GM11168 (cell line): ENCODE data around the gene BTBD16.

Experiments used
- in situ Hi-C: fragments of 300-500 bp; cut with MboI; formaldehyde crosslinking; loops from one replicate; pipeline ENCODE4 v1.12.0; 2022; ENCODE audit warnings: low sequenced_read_pairs; ENCODE audit not compliant: unreplicated experiment

The BTBD16 gene

GRCh38 chr10:122271076-122271475 lies at the start of gene BTBD16:
BTBD16 (plus strand) TSS chr10:122271296; CDS start chr10:122275082, 3,786 bp downstream.
- in situ Hi-C loops, result no loop called here

- in situ Hi-C loops, result no loop called here
Observed at GRCh38 chr10:122221958-122222357, 49.1 kb upstream of the BTBD16 start.

- in situ Hi-C loops, result no loop called here
Observed at GRCh38 chr10:122222638-122223037, 48.5 kb upstream of the BTBD16 start.

GRCh38 chr10:122224159-122224558 lies 46.9 kb upstream of the BTBD16 start:
- in situ Hi-C loops, result no loop called here

GRCh38 chr10:122225330-122225729 lies 45.8 kb upstream of the BTBD16 start:
- in situ Hi-C loops, result no loop called here

GRCh38 chr10:122227754-122228153 lies 43.3 kb upstream of the BTBD16 start:
- in situ Hi-C loops, result no loop called here

- in situ Hi-C loops, result no loop called here
Observed at GRCh38 chr10:122229666-122230065, 41.4 kb upstream of the BTBD16 start.

- in situ Hi-C loops, result no loop called here
Observed at GRCh38 chr10:122230222-122230621, 40.9 kb upstream of the BTBD16 start.

- in situ Hi-C loops, result no loop called here
Observed at GRCh38 chr10:122232769-122233168, 38.3 kb upstream of the BTBD16 start.

- in situ Hi-C loops, result no loop called here
Observed at GRCh38 chr10:122233857-122234348, 37.2 kb upstream of the BTBD16 start.

- in situ Hi-C loops, result no loop called here
Observed at GRCh38 chr10:122234416-122234815, 36.7 kb upstream of the BTBD16 start.

GRCh38 chr10:122236690-122237306 lies 34.3 kb upstream of the BTBD16 start:
- in situ Hi-C loops, result no loop called here

GRCh38 chr10:122237331-122237990 lies 33.6 kb upstream of the BTBD16 start:
- in situ Hi-C loops, result no loop called here

- in situ Hi-C loops, result no loop called here
Observed at GRCh38 chr10:122239578-122240257, 31.4 kb upstream of the BTBD16 start.

GRCh38 chr10:122240401-122240800 lies 30.7 kb upstream of the BTBD16 start:
- in situ Hi-C loops, result no loop called here

GRCh38 chr10:122241836-122242235 lies 29.3 kb upstream of the BTBD16 start:
- in situ Hi-C loops, result no loop called here

GRCh38 chr10:122243550-122243949 lies 27.5 kb upstream of the BTBD16 start:
- in situ Hi-C loops, result no loop called here

- in situ Hi-C loops, result no loop called here
Observed at GRCh38 chr10:122244001-122244975, 26.8 kb upstream of the BTBD16 start.

GRCh38 chr10:122245136-122245535 lies 26.0 kb upstream of the BTBD16 start:
- in situ Hi-C loops, result no loop called here

GRCh38 chr10:122245897-122246296 lies 25.2 kb upstream of the BTBD16 start:
- in situ Hi-C loops, result no loop called here
